GM12872 (cell line): ENCODE measurements around the gene CEP70.

ENCODE experiments used
- CTCF ChIP-seq: IDR thresholded peaks from 3 replicates; pipeline ENCODE4 v1.5.1; 2011; ENCODE audit warnings: low read depth, mild to moderate bottlenecking, low read length, moderate library complexity; ENCODE audit not compliant: insufficient read depth

CEP70 gene

GRCh38 chr3:138507524-138507923, 86.5 kb downstream of the CEP70 start:
- TF ChIP-seq CTCF, result no peak

- TF ChIP-seq CTCF, result no peak
Observed at GRCh38 chr3:138498991-138499390, 95.1 kb downstream of the CEP70 start.

- no peak for TF ChIP-seq CTCF
Observed at GRCh38 chr3:138497851-138498250, 96.2 kb downstream of the CEP70 start.

GRCh38 chr3:138497021-138497420, 97.0 kb downstream of the CEP70 start:
- no peak for TF ChIP-seq CTCF

GRCh38 chr3:138496436-138496835, 97.6 kb downstream of the CEP70 start:
- TF ChIP-seq CTCF, result no peak

GRCh38 chr3:138494607-138494929, 99.5 kb downstream of the CEP70 start:
- no peak for TF ChIP-seq CTCF

GRCh38 chr3:138493804-138494606, 100.1 kb downstream of the CEP70 start:
- TF ChIP-seq CTCF, result no peak
